ENCODE data around the gene OBSCN. TPM values are rescaled to one million over a fixed set of nuclear protein-coding genes. Genes with fewer than 3 reads are reported as not detected.

Gene OBSCN
- total RNA-seq, 1 experiment from 2014 or later: 10.5 TPM

DNA sequence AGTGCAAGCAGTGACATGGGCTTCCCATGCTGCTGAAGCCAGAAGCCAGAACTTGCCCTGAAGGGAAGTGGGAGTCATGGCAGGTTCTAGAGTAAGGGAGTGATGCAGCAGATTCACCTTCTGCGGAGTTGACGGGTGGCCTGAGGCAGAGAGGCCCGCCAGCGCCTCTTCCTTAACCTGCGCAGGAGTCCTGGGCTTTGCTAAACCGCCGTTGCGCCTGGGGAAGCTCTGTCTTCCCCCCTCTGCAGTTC is 67.3 kb downstream of the OBSCN start:
- intact Hi-C loops (cut with micrococcal nuclease; ENCODE audit: unreplicated experiment) (no loop called here), in situ Hi-C loops (cut with HindIII; ENCODE audit: low pct_unique_long_range_greater_than_20kb, low sequenced_read_pairs) (no loop called here)
- Histone ChIP-seq H3K4me3 (ENCODE audit: low read depth in 2 of 2, low read length in 2 of 2) (peak overlapping the region in 1 of 2 experiments; percentile 57; a peak in 3 of 4 replicates), H3K4me1 (ENCODE audit: control insufficient read depth, insufficient read depth, low read length) (no peaks in the 10 kb centered on the region), H3K9me3 (ENCODE audit: control insufficient read depth, insufficient read depth, low read depth, low read length) (no peaks in the 10 kb centered on the region), H3K36me3 (ENCODE audit: control insufficient read depth, insufficient read depth, low read length) (no peaks in the 10 kb centered on the region), H3K27ac (ENCODE audit: low read length) (no peak overlapping the region), H3K27me3 (ENCODE audit: control insufficient read depth, insufficient read depth, low read length) (no peaks in the 10 kb centered on the region)
- no TSS peak for BruUV-seq (replicated peaks)
- ChIA-PET CTCF (no interaction called here), POLR2A (no interaction called here)
- TF ChIP-seq, protein P1, sequence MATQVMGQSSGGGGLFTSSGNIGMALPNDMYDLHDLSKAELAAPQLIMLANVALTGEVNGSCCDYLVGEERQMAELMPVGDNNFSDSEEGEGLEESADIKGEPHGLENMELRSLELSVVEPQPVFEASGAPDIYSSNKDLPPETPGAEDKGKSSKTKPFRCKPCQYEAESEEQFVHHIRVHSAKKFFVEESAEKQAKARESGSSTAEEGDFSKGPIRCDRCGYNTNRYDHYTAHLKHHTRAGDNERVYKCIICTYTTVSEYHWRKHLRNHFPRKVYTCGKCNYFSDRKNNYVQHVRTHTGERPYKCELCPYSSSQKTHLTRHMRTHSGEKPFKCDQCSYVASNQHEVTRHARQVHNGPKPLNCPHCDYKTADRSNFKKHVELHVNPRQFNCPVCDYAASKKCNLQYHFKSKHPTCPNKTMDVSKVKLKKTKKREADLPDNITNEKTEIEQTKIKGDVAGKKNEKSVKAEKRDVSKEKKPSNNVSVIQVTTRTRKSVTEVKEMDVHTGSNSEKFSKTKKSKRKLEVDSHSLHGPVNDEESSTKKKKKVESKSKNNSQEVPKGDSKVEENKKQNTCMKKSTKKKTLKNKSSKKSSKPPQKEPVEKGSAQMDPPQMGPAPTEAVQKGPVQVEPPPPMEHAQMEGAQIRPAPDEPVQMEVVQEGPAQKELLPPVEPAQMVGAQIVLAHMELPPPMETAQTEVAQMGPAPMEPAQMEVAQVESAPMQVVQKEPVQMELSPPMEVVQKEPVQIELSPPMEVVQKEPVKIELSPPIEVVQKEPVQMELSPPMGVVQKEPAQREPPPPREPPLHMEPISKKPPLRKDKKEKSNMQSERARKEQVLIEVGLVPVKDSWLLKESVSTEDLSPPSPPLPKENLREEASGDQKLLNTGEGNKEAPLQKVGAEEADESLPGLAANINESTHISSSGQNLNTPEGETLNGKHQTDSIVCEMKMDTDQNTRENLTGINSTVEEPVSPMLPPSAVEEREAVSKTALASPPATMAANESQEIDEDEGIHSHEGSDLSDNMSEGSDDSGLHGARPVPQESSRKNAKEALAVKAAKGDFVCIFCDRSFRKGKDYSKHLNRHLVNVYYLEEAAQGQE (IDR thresholded peaks at IDR 0.05; ENCODE audit: insufficient read depth in 1 of 2, low read depth in 2 of 2, low read length in 1 of 2): no peak
- no peak for TF ChIP-seq SIN3A (IDR thresholded peaks at IDR 0.05; ENCODE audit: borderline replicate concordance, insufficient read depth, low read depth, low read length)
- no peak for TF ChIP-seq POLR2AphosphoS5 (IDR thresholded peaks at IDR 0.05; ENCODE audit: low read depth, low read length)
- TF ChIP-seq, protein P2, sequence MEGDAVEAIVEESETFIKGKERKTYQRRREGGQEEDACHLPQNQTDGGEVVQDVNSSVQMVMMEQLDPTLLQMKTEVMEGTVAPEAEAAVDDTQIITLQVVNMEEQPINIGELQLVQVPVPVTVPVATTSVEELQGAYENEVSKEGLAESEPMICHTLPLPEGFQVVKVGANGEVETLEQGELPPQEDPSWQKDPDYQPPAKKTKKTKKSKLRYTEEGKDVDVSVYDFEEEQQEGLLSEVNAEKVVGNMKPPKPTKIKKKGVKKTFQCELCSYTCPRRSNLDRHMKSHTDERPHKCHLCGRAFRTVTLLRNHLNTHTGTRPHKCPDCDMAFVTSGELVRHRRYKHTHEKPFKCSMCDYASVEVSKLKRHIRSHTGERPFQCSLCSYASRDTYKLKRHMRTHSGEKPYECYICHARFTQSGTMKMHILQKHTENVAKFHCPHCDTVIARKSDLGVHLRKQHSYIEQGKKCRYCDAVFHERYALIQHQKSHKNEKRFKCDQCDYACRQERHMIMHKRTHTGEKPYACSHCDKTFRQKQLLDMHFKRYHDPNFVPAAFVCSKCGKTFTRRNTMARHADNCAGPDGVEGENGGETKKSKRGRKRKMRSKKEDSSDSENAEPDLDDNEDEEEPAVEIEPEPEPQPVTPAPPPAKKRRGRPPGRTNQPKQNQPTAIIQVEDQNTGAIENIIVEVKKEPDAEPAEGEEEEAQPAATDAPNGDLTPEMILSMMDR (IDR thresholded peaks at IDR 0.05): no peak
- no peak for TF ChIP-seq TCF7L2 (IDR thresholded peaks at IDR 0.05; ENCODE audit: low read depth, low read length)
- no peak for ATAC-seq
- no peak for DNase-seq (ENCODE audit: low read depth, low spot score)

DNA sequence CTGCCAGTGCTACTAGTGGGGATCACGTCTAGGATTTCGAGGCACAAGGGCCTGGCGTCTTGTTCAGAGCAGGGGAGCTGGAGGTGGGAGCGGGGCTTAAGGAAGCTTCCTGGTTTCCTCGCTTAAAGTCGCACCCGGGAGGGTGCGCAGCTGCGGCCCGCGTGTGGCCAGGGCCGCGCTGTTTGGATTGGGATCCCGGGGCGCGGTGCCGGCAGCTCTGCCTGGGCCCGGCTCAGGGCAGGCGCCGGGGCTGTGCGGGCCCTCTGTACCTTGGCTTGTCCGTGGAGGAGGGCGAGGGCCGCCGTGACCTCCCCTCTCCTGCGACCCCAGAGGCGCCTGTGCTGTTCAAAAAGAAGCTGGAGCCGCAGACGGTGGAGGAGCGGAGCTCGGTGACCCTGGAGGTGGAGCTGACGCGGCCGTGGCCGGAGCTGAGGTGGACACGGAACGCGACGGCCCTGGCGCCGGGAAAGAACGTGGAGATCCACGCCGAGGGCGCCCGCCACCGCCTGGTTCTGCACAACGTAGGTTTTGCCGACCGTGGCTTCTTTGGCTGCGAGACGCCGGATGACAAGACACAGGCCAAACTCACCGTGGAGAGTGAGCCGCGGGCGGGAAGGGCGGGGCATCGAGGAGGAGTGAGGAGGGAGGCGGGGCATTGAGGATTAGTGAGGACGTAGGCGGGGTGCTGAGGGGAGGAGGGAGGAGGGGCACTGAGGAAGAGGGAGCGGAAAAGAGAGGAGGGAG is 67.8 kb downstream of the OBSCN start:
- Histone ChIP-seq H3K4me3 (ENCODE audit: low read depth in 2 of 2, low read length in 2 of 2) (peak overlapping the region; percentile 43 to 57), H3K36me3 (ENCODE audit: control insufficient read depth, insufficient read depth, low read length) (no peaks in the 10 kb centered on the region), H3K9me3 (ENCODE audit: control insufficient read depth, insufficient read depth, low read depth, low read length) (no peaks in the 10 kb centered on the region), H3K4me1 (ENCODE audit: control insufficient read depth, insufficient read depth, low read length) (no peaks in the 10 kb centered on the region), H3K27ac (ENCODE audit: low read length) (no peak overlapping the region), H3K27me3 (ENCODE audit: control insufficient read depth, insufficient read depth, low read length) (no peaks in the 10 kb centered on the region)
- TF ChIP-seq, protein P1 (IDR thresholded peaks at IDR 0.05; ENCODE audit: insufficient read depth in 1 of 2, low read depth in 2 of 2, low read length in 1 of 2): no peak
- BruUV-seq (replicated peaks): no TSS peak
- in situ Hi-C loops (cut with HindIII; ENCODE audit: low pct_unique_long_range_greater_than_20kb, low sequenced_read_pairs) (no loop called here), intact Hi-C loops (cut with micrococcal nuclease; ENCODE audit: unreplicated experiment) (no loop called here)
- CTCF ChIA-PET: no interaction called here
- ATAC-seq (peak; percentile 85), DNase-seq (ENCODE audit: low read depth, low spot score) (no peak)
- POLR2A ChIA-PET: no interaction called here
